Effector memory CD4-positive, alpha-beta T cell (primary cell): ENCODE data around the gene TTC3.

ENCODE experiments used
- DNase-seq, 3 donors: peaks; one replicate each; pipeline ENCODE4 v3.0.0-alpha.2; 2020
- H3K27ac ChIP-seq: 2 replicates; pipeline ENCODE4 v1.7.0; 2013; ENCODE audit warnings: mild to moderate bottlenecking, low read length, moderate library complexity; ENCODE audit not compliant: insufficient read depth, poor library complexity, severe bottlenecking
- H3K27me3 ChIP-seq: replicated peaks from 2 replicates; pipeline ENCODE4 v1.7.0; 2013; ENCODE audit warnings: mild to moderate bottlenecking, low read length; ENCODE audit not compliant: insufficient read depth, control insufficient read depth, poor library complexity, severe bottlenecking
- H3K36me3 ChIP-seq: 2 replicates; pipeline ENCODE4 v1.7.0; 2013; ENCODE audit warnings: mild to moderate bottlenecking, low read length, moderate library complexity; ENCODE audit not compliant: control insufficient read depth, insufficient read depth
- H3K4me1 ChIP-seq: 2 replicates; pipeline ENCODE4 v1.7.0; 2013; ENCODE audit warnings: low read length, mild to moderate bottlenecking; ENCODE audit not compliant: control insufficient read depth, insufficient read depth, poor library complexity, severe bottlenecking
- H3K4me3 ChIP-seq: 2 replicates; pipeline ENCODE4 v1.7.0; 2013; ENCODE audit warnings: low read length, low read depth, mild to moderate bottlenecking; ENCODE audit not compliant: insufficient read depth, poor library complexity, severe bottlenecking
- H3K9me3 ChIP-seq: 2 replicates; pipeline ENCODE4 v1.7.0; 2013; ENCODE audit warnings: mild to moderate bottlenecking, low read length, moderate library complexity; ENCODE audit not compliant: control insufficient read depth

Gene TTC3

GRCh38 chr21:37073417-37074196, 553 bp downstream of the TTC3 start:
- H3K4me1 ChIP-seq = peaks cover 16% of the 10 kb centered on the region
- H3K4me3 ChIP-seq = peak overlapping the region; percentile 85
- DNase-seq = peak in 2 of 3 donors; percentile 56 to 58
- no peaks in the 10 kb centered on the region for H3K36me3 ChIP-seq
- peak overlapping the region; percentile 96 for H3K27ac ChIP-seq
- no peaks in the 10 kb centered on the region for H3K9me3 ChIP-seq
- no peaks in the 10 kb centered on the region for H3K27me3 ChIP-seq

- H3K9me3 ChIP-seq = no peaks in the 10 kb centered on the region
- peak overlapping the region; percentile 96 for H3K27ac ChIP-seq
- H3K4me1 ChIP-seq = peaks cover 16% of the 10 kb centered on the region
- H3K27me3 ChIP-seq = no peaks in the 10 kb centered on the region
- DNase-seq = no peak
- no peaks in the 10 kb centered on the region for H3K36me3 ChIP-seq
- H3K4me3 ChIP-seq = peak overlapping the region; percentile 85
Observed at GRCh38 chr21:37074197-37074510, 1.1 kb downstream of the TTC3 start.

- no peaks in the 10 kb centered on the region for H3K27me3 ChIP-seq
- H3K36me3 ChIP-seq = no peaks in the 10 kb centered on the region
- peak overlapping the region; percentile 85 for H3K4me3 ChIP-seq
- peaks cover 16% of the 10 kb centered on the region for H3K4me1 ChIP-seq
- no peak for DNase-seq
- no peaks in the 10 kb centered on the region for H3K9me3 ChIP-seq
- peak overlapping the region; percentile 96 for H3K27ac ChIP-seq
Observed at GRCh38 chr21:37074546-37074945, 1.5 kb downstream of the TTC3 start.

- Histone ChIP-seq H3K4me1 (peaks cover 16% of the 10 kb centered on the region), H3K4me3 (no peak overlapping the region), H3K36me3 (no peaks in the 10 kb centered on the region), H3K27me3 (no peaks in the 10 kb centered on the region), H3K27ac (no peak overlapping the region), H3K9me3 (no peaks in the 10 kb centered on the region)
- DNase-seq = no peak
Observed at GRCh38 chr21:37075214-37075770, 2.2 kb downstream of the TTC3 start.

GRCh38 chr21:37076087-37076850, 3.2 kb downstream of the TTC3 start:
- no peak overlapping the region for H3K4me3 ChIP-seq

GRCh38 chr21:37077403-37077802, 4.3 kb downstream of the TTC3 start:
- Histone ChIP-seq H3K4me1 (peaks cover 9% of the 10 kb centered on the region), H3K4me3 (no peak overlapping the region), H3K27me3 (no peaks in the 10 kb centered on the region), H3K9me3 (no peaks in the 10 kb centered on the region), H3K27ac (no peak overlapping the region), H3K36me3 (no peaks in the 10 kb centered on the region)
- DNase-seq = no peak

More at GRCh38 chr21:37076087-37076850, 3.2 kb downstream of the TTC3 start:
- Histone ChIP-seq H3K27ac (no peak overlapping the region), H3K36me3 (no peaks in the 10 kb centered on the region), H3K27me3 (no peaks in the 10 kb centered on the region), H3K4me1 (peaks cover 16% of the 10 kb centered on the region), H3K9me3 (no peaks in the 10 kb centered on the region)
- DNase-seq = no peak

- Histone ChIP-seq H3K36me3 (no peaks in the 10 kb centered on the region), H3K27me3 (no peaks in the 10 kb centered on the region), H3K4me1 (peaks cover 5% of the 10 kb centered on the region), H3K27ac (no peak overlapping the region), H3K4me3 (no peak overlapping the region), H3K9me3 (no peaks in the 10 kb centered on the region)
- DNase-seq = no peak
Observed at GRCh38 chr21:37079211-37079824, 6.3 kb downstream of the TTC3 start.

GRCh38 chr21:37082375-37082774, 9.3 kb downstream of the TTC3 start:
- Histone ChIP-seq H3K9me3 (no peaks in the 10 kb centered on the region), H3K4me3 (no peak overlapping the region), H3K36me3 (no peaks in the 10 kb centered on the region), H3K27ac (no peak overlapping the region), H3K4me1 (no peaks in the 10 kb centered on the region), H3K27me3 (no peaks in the 10 kb centered on the region)
- DNase-seq = no peak

- Histone ChIP-seq H3K27me3 (no peaks in the 10 kb centered on the region), H3K9me3 (no peaks in the 10 kb centered on the region), H3K27ac (no peak overlapping the region), H3K4me3 (no peak overlapping the region), H3K36me3 (no peaks in the 10 kb centered on the region), H3K4me1 (no peaks in the 10 kb centered on the region)
- no peak for DNase-seq
Observed at GRCh38 chr21:37082856-37083528, 9.9 kb downstream of the TTC3 start.
